Measurements from ENCODE around the gene ETNPPL.
A peak's percentile ranks its signal among the peaks of the same experiment; 100 is the strongest.

Gene ETNPPL

GRCh38 chr4:108762559-108763225 is at the start of gene ETNPPL:
TSS of gene ETNPPL (minus strand) at chr4:108763053. CDS start at chr4:108762898, 155 bp downstream.
- TF ChIP-seq, protein P1, sequence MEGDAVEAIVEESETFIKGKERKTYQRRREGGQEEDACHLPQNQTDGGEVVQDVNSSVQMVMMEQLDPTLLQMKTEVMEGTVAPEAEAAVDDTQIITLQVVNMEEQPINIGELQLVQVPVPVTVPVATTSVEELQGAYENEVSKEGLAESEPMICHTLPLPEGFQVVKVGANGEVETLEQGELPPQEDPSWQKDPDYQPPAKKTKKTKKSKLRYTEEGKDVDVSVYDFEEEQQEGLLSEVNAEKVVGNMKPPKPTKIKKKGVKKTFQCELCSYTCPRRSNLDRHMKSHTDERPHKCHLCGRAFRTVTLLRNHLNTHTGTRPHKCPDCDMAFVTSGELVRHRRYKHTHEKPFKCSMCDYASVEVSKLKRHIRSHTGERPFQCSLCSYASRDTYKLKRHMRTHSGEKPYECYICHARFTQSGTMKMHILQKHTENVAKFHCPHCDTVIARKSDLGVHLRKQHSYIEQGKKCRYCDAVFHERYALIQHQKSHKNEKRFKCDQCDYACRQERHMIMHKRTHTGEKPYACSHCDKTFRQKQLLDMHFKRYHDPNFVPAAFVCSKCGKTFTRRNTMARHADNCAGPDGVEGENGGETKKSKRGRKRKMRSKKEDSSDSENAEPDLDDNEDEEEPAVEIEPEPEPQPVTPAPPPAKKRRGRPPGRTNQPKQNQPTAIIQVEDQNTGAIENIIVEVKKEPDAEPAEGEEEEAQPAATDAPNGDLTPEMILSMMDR (IDR thresholded peaks at IDR 0.05) = peak; percentile 13; the same call in 1 of the 2 replicates
- no peak for TF ChIP-seq ZFX (IDR thresholded peaks at IDR 0.05; ENCODE audit: borderline replicate concordance)
- peak within 1 kb of the TSS; percentile 37; the same call in 1 of the 2 replicates for H3K27ac ChIP-seq

- TF ChIP-seq, protein P1 (IDR thresholded peaks at IDR 0.05) = no peak
- no peak for TF ChIP-seq ZFX (IDR thresholded peaks at IDR 0.05; ENCODE audit: borderline replicate concordance)
- H3K27ac ChIP-seq = no peak overlapping the region
These were observed 48.6 kb upstream of the ETNPPL start for GRCh38 chr4:108811486-108811885.

GRCh38 chr4:108810087-108810486 is 47.2 kb upstream of the ETNPPL start:
- no peak overlapping the region for H3K27ac ChIP-seq
- TF ChIP-seq, protein P1 (IDR thresholded peaks at IDR 0.05) = no peak
- TF ChIP-seq ZFX (IDR thresholded peaks at IDR 0.05; ENCODE audit: borderline replicate concordance) = no peak

- TF ChIP-seq, protein P1 (IDR thresholded peaks at IDR 0.05) = no peak
- no peak for TF ChIP-seq ZFX (IDR thresholded peaks at IDR 0.05; ENCODE audit: borderline replicate concordance)
- no peak overlapping the region for H3K27ac ChIP-seq
These were observed 41.9 kb upstream of the ETNPPL start for GRCh38 chr4:108804648-108805273.

DNA sequence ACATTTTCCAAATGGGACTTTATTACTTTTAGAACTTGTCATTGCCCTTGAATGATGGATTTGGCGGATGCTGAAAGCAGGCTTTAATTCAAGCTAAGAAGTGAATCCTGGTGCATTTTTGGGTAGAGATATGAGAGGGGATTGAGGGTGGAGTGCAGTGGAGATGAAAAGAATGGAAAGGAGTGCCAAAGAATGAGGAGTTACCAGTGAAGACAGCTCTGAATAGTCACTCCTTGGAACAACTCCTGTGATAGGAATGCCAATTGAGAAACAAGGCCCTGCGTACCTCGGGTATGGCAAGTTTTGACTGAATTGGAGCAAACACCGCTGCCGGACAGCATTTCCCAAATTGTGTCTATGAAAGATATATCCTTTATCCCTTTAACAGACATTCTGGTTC is 36.5 kb upstream of the ETNPPL start:
- TF ChIP-seq, protein P1 (IDR thresholded peaks at IDR 0.05) = no peak
- no peak for TF ChIP-seq ZFX (IDR thresholded peaks at IDR 0.05; ENCODE audit: borderline replicate concordance)
- no peak overlapping the region for H3K27ac ChIP-seq

GRCh38 chr4:108796173-108796572 is 33.3 kb upstream of the ETNPPL start:
- no peak overlapping the region for H3K27ac ChIP-seq
- TF ChIP-seq ZFX (IDR thresholded peaks at IDR 0.05; ENCODE audit: borderline replicate concordance) = no peak
- TF ChIP-seq, protein P1 (IDR thresholded peaks at IDR 0.05) = no peak

GRCh38 chr4:108795733-108796132 is 32.9 kb upstream of the ETNPPL start:
- TF ChIP-seq, protein P1 (IDR thresholded peaks at IDR 0.05) = no peak
- no peak for TF ChIP-seq ZFX (IDR thresholded peaks at IDR 0.05; ENCODE audit: borderline replicate concordance)
- H3K27ac ChIP-seq = no peak overlapping the region
